Peyer's patch (tissue), 4 donors: ENCODE results near the gene INPP4A. TPM values are rescaled to one million over a fixed set of nuclear protein-coding genes. Genes with fewer than 3 reads are reported as not detected.

ENCODE experiments used
- DNase-seq, 3 donors: peaks; one replicate each; pipeline ENCODE4 v3.0.0-alpha.2; 2017 to 2019
- H3K27ac ChIP-seq, 4 donors: fragments of 200-600 bp; sonication (generic); one replicate each; pipeline ENCODE4 v1.5.1; 2016 to 2019
- H3K27me3 ChIP-seq, 2 donors: fragments of 200-600 bp; sonication (generic); one replicate each; pipeline ENCODE4 v1.5.1; 2019
- H3K36me3 ChIP-seq, 3 donors: fragments of 200-600 bp; sonication (generic); one replicate each; pipeline ENCODE4 v1.5.1; 2016 to 2019
- H3K4me1 ChIP-seq, 4 donors: fragments of 200-600 bp; sonication (generic); one replicate each; pipeline ENCODE4 v1.5.1; 2016 to 2019
- H3K4me3 ChIP-seq, 4 donors: fragments of 200-600 bp; sonication (generic); 1 replicate in 3 of 4; 2 replicates in 1 of 4; pipeline ENCODE4 v1.5.1; 2016 to 2019; ENCODE audit warnings: mild to moderate bottlenecking in 1 of 4
- H3K9me3 ChIP-seq, 4 donors: fragments of 200-600 bp; sonication (generic); one replicate each; pipeline ENCODE4 v1.5.1; 2016 to 2019; ENCODE audit warnings: mild to moderate bottlenecking in 1 of 4
- CTCF ChIP-seq, 6 experiments: fragments of 450-650 bp in 4 of 6; fragments of 200-600 bp in 2 of 6; sonication (generic) in 1 of 6; IDR thresholded peaks; one replicate each; pipeline ENCODE4 v1.5.1; 2017 to 2019; ENCODE audit warnings: antibody characterized with exemption in 6 of 6, mild to moderate bottlenecking in 3 of 6, moderate library complexity in 1 of 6
- POLR2A ChIP-seq, 2 donors: fragments of 450-650 bp; IDR thresholded peaks; one replicate each; pipeline ENCODE4 v1.5.1; 2017; ENCODE audit warnings: antibody characterized with exemption in 2 of 2, mild to moderate bottlenecking in 2 of 2, moderate library complexity in 2 of 2
- total RNA-seq, 4 donors: library from RNA; depleted of rRNA; stranded (reverse); fragments of >200 nt; gene quantifications; one replicate each; pipeline ENCODE4 v1.1.0, GENCODE V29; 2016

INPP4A gene
- total RNA-seq, 4 donors from 2014 or later: 15.6 to 78.4 (median 27.4) TPM

- no peak for TF ChIP-seq CTCF (IDR thresholded peaks at IDR 0.05)
- no peak for TF ChIP-seq POLR2A (IDR thresholded peaks at IDR 0.05)
- peaks cover 0 to 74% (median 0%) of the 10 kb centered on the region in 3 donors for H3K36me3 ChIP-seq
- H3K9me3 ChIP-seq: no peaks in the 10 kb centered on the region
- no peak overlapping the region for H3K4me3 ChIP-seq
- H3K4me1 ChIP-seq: no peaks in the 10 kb centered on the region
- no peak for DNase-seq
- H3K27me3 ChIP-seq: no peaks in the 10 kb centered on the region
- no peak overlapping the region for H3K27ac ChIP-seq
Observed at GRCh38 chr2:98643496-98644100, 198.9 kb downstream of the INPP4A start.

Other genes starting within 250 kb of the INPP4A start
- 1 to 10 TPM in 3 of 4 donors, not detected in 1; 1.7 to 3.0 (median 2.2) TPM for gene CNGA3, start 98.4 kb upstream of the INPP4A start, total RNA-seq
- 10 to 100 TPM; 18.4 to 32.7 (median 27.2) TPM for gene COA5, start 163.7 kb downstream of the INPP4A start, total RNA-seq
- 10 to 100 TPM; 31.1 to 51.7 (median 35.0) TPM for gene UNC50, start 163.7 kb downstream of the INPP4A start, total RNA-seq